Measurements from ENCODE around the gene NELFB. TPM values are rescaled to one million over a fixed set of nuclear protein-coding genes. Genes with fewer than 3 reads are reported as not detected.

NELFB gene
- total RNA-seq, 3 donors from 2014 or later, result 32.6 to 39.2 (median 38.7) TPM

DNA sequence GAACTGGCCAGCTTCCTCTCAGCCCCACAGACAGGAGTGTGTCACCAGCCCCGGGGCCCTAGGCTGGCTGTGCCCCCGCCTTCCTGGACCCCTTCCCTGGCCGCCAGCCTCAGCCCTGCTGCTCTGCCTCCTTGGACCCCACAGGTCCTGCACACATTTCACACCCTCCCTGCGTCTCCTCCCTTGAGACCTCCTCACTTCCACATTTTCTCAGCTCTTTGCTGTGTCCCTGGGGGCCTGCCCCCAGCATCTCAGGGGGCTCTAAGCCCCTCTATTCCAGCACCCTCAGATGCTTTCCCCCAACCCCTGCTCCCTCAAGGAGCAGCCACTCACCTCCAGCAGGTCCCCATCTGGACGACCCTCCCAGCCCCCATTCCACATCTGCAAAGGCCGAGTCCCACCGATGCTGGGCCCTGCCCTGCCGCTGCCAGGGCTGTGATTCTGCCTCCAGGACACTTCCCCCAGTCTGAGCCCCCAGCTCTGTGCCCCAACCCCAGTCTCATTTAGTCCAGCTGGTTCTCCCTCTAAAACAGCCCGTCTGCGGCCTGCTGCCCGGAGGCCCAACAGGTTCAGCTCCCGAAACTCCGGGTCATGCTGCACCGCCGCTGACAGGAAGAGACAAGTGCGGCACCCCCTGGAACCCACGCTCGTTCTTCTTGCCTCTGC, 20.2 kb upstream of the NELFB start:
- DNase-seq (ENCODE audit: low spot score in 2 of 2), result no peak
- Histone ChIP-seq H3K4me1 (peaks cover 0 to 21% of the 10 kb centered on the region in 2 donors), H3K27me3 (peaks cover 25 to 61% of the 10 kb centered on the region in 2 donors), H3K9me3 (no peaks in the 10 kb centered on the region), H3K36me3 (no peaks in the 10 kb centered on the region), H3K4me3 (no peak overlapping the region), H3K27ac (no peak overlapping the region)
- TF ChIP-seq POLR2A (IDR thresholded peaks at IDR 0.05) (no peak), POLR2AphosphoS5 (IDR thresholded peaks at IDR 0.05) (no peak), CTCF (IDR thresholded peaks at IDR 0.05) (no peak)
- intact Hi-C loops (cut with DNase I; ENCODE audit: low total_unique reads), result loop anchor here (10.0 kb wide), 1 partner anchor 120 kb away; the partner anchor contains the start of gene DPP7

DNA sequence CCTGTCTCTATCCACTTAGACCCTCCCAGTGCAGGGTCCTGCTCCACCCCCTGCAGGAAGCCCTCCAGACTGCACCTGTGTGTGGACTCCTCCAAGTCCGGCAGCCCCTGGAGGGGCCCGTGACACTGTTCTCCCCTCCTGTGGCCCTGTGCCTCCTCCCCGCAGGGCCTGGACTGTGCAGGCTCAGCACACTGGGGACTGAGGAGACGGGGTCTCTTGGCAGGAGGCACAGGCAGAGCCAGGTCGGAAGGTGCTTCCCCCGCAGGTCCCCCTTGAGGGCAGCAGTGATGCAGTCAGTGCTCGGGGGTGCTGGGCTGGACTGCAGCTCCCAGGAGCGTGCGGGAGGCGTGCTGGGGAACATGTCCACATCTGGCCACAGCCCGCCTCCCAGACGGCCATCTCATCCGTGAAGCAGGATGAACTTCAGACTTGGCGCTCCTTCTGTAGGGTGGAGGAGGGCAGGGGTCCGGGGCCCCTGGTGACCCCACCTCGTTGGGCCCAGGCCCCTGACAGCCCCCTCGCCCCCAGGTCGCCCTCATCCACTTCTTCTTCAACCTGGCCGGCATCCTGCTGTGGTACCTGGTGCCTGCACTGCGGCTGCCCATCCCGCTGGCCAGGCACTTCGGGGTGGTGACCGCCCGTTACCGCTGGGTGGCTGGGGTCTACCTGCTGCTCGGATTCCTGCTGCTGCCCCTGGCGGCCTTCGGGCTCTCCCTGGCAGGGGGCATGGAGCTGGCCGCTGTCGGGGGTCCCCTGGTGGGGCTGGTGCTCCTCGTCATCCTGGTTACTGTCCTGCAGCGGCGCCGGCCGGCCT, 19.5 kb upstream of the NELFB start:
- peak overlapping the region in 1 of 3 donors; percentile 46 for H3K4me3 ChIP-seq
- peaks cover 0 to 21% of the 10 kb centered on the region in 2 donors for H3K4me1 ChIP-seq
- no peaks in the 10 kb centered on the region for H3K36me3 ChIP-seq
- no peak for DNase-seq (ENCODE audit: low spot score in 2 of 2)
- no peak for TF ChIP-seq POLR2AphosphoS5 (IDR thresholded peaks at IDR 0.05)
- no peak for TF ChIP-seq CTCF (IDR thresholded peaks at IDR 0.05)
- TF ChIP-seq POLR2A (IDR thresholded peaks at IDR 0.05), result no peak
- H3K27ac ChIP-seq, result no peak overlapping the region
- intact Hi-C loops (cut with DNase I; ENCODE audit: low total_unique reads), result loop anchor here (10.0 kb wide), 1 partner anchor 121 kb away; the partner anchor contains the start of gene DPP7
- H3K27me3 ChIP-seq, result peaks cover 23 to 54% of the 10 kb centered on the region in 2 donors
- H3K9me3 ChIP-seq, result no peaks in the 10 kb centered on the region

DNA sequence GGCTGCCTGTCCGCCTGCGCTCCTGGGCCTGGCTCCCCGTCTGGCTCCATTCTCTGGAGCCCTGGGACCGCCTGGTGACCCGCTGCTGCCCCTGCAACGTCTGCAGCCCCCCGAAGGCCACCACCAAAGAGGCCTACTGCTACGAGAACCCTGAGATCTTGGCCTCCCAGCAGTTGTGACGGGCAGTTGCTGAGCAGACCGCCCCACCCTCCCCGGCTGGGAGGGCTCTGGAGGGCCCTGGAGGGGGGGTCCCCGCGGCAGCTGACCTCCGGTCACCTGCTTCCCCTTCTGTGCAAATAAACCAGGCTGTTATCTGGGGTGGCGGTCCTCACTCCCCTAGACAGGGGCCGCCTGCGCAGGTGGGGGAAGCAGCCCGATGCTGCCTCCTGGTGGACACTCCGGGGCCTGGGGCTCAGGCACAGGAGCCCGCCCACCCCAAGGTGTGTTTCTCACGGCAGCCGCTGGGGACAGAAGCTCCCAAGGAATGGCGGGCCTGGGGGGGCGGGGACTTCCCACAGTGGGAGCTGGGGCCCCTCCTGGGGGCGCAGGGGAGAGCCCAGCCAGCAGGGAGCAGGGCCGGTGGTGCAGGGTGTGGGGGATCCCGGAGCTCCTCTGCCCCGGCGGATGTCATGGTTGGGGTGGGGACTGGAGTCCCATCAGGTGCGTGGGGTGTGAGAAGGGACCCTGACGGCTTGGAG, 18.7 kb upstream of the NELFB start:
- peaks cover 0 to 21% of the 10 kb centered on the region in 2 donors for H3K4me1 ChIP-seq
- intact Hi-C loops (cut with DNase I; ENCODE audit: low total_unique reads), result loop anchor here (10.0 kb wide), 1 partner anchor 122 kb away; the partner anchor contains the start of gene DPP7
- H3K4me3 ChIP-seq, result peak overlapping the region in 2 of 3 donors; percentile 11 to 46
- peak overlapping the region; percentile 80 for H3K27ac ChIP-seq
- H3K27me3 ChIP-seq, result peaks cover 23 to 46% of the 10 kb centered on the region in 2 donors
- H3K36me3 ChIP-seq, result no peaks in the 10 kb centered on the region
- TF ChIP-seq CTCF (IDR thresholded peaks at IDR 0.05) (peak; percentile 94 to 99 (median 99)), POLR2A (IDR thresholded peaks at IDR 0.05) (no peak)
- DNase-seq (ENCODE audit: low spot score in 2 of 2), result peak; percentile 76 to 93
- no peaks in the 10 kb centered on the region for H3K9me3 ChIP-seq

GRCh38 chr9:137236936-137237421, 18.1 kb upstream of the NELFB start:
- TF ChIP-seq POLR2AphosphoS5 (IDR thresholded peaks at IDR 0.05), result no peak
- TF ChIP-seq POLR2A (IDR thresholded peaks at IDR 0.05), result no peak
- TF ChIP-seq CTCF (IDR thresholded peaks at IDR 0.05), result no peak
- intact Hi-C loops (cut with DNase I; ENCODE audit: low total_unique reads), result loop anchor here (10.0 kb wide), 1 partner anchor 122 kb away; the partner anchor contains the start of gene DPP7
- H3K9me3 ChIP-seq, result no peaks in the 10 kb centered on the region
- no peaks in the 10 kb centered on the region for H3K36me3 ChIP-seq
- no peak for DNase-seq (ENCODE audit: low spot score in 2 of 2)
- peaks cover 0 to 21% of the 10 kb centered on the region in 2 donors for H3K4me1 ChIP-seq
- peaks cover 23 to 40% of the 10 kb centered on the region in 2 donors for H3K27me3 ChIP-seq
- peak overlapping the region; percentile 80 for H3K27ac ChIP-seq
- peak overlapping the region in 2 of 3 donors; percentile 11 to 46 for H3K4me3 ChIP-seq
